ENCODE results near the gene EEF1E1. TPM values are rescaled to one million over a fixed set of nuclear protein-coding genes. Genes with fewer than 3 reads are reported as not detected.
"Not testable (repeated sequence)": the region's sequence is repeated elsewhere in the genome, so short reads cannot be mapped to it uniquely, and the experiment has no call there.

EEF1E1 gene
- total and polyA plus RNA-seq, 2 of the 8 experiments (the other 6 are each of a cell fraction or from before 2014, with no cell fraction given), result 96.8 to 112 TPM

DNA sequence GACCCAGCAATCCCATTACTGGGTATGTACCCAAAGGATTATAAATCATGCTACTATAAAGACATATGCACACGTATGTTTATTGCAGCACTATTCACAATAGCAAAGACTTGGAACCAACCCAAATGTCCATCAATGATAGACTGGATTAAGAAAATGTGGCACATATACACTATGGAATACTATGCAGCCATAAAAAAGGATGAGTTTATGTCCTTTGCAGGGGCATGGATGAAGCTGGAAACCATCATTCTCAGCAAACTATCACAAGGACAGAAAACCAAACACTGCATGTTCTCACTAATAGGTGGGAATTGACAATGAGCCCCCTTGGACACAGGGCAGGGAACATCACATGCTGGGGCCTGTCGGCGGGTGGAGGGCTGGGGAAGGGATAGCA lies 68.2 kb downstream of the EEF1E1 start:
- H3K79me1 ChIP-seq (ENCODE audit: low read depth, low read length); H3K4me1 ChIP-seq (replicated peaks in 1 of 4; ENCODE audit: control insufficient read depth in 3 of 4, insufficient read depth in 4 of 4, low read length in 3 of 4); H3K27ac ChIP-seq (ENCODE audit: low read depth, low read length); H2AK5ac ChIP-seq (ENCODE audit: low read depth, low read length); H4K8ac ChIP-seq (ENCODE audit: extremely low read depth, insufficient read depth, low read length); DNase-seq (ENCODE audit: low read depth in 1 of 2, low spot score in 2 of 2); H3K4me3 ChIP-seq (ENCODE audit: extremely low read depth in 1 of 4, insufficient read depth in 2 of 4, low read depth in 3 of 4, low read length in 4 of 4); H2BK12ac ChIP-seq (ENCODE audit: low read depth, low read length); H3K23ac ChIP-seq (ENCODE audit: insufficient read length); H3K23me2 ChIP-seq (ENCODE audit: low read depth, low read length); H2BK5ac ChIP-seq (ENCODE audit: low read depth, low read length); H2AFZ ChIP-seq (ENCODE audit: low read length); H3K36me3 ChIP-seq (ENCODE audit: control insufficient read depth in 2 of 4, insufficient read depth in 4 of 4, low read length in 3 of 4); H3K4me2 ChIP-seq (ENCODE audit: insufficient read depth in 1 of 2, low read depth in 2 of 2, low read length in 2 of 2); H3K4ac ChIP-seq (replicated peaks; ENCODE audit: insufficient read length, low read depth, low read length); H4K91ac ChIP-seq (replicated peaks; ENCODE audit: insufficient read length, low read length); H4K20me1 ChIP-seq (replicated peaks in 1 of 2; ENCODE audit: control insufficient read depth in 1 of 2, insufficient read depth in 2 of 2, low read length in 2 of 2); FAIRE-seq; H2BK15ac ChIP-seq (ENCODE audit: low read length); POLR2A ChIA-PET (ENCODE audit: partially characterized antibody); H3K9ac ChIP-seq (replicated peaks in 1 of 4; ENCODE audit: extremely low read depth in 1 of 4, low read depth in 3 of 4, low read length in 3 of 4); H2BK20ac ChIP-seq (ENCODE audit: low read length); H3K14ac ChIP-seq (ENCODE audit: insufficient read length); H3K9me3 ChIP-seq (ENCODE audit: insufficient read depth in 2 of 2, low read depth in 1 of 2, low read length in 1 of 2); H4K5ac ChIP-seq (ENCODE audit: insufficient read length, low read depth, low read length); CTCF ChIA-PET (ENCODE audit: partially characterized antibody); H3K18ac ChIP-seq (ENCODE audit: extremely low read depth, low read length); H3K56ac ChIP-seq (replicated peaks; ENCODE audit: insufficient read length, low read depth, low read length); H2BK120ac ChIP-seq (replicated peaks; ENCODE audit: low read depth, low read length); H3K27me3 ChIP-seq (replicated peaks in 1 of 4; ENCODE audit: control insufficient read depth in 3 of 4, extremely low read depth in 1 of 4, insufficient read depth in 3 of 4, low read length in 3 of 4): not testable (repeated sequence)
- peaks cover 0 to 45% of the 10 kb centered on the region in 2 experiments; a peak in 2 of 4 replicates for H3K79me2 ChIP-seq (ENCODE audit: control insufficient read depth in 1 of 2, insufficient read depth in 2 of 2, low read length in 2 of 2)
- 82% methylated on average over 3 of the region's 3 CpGs; no CpG with 5 or more reads in 1 of the 2 experiments for WGBS, 2 experiments (ENCODE audit: extremely low coverage in 1 of 2, insufficient coverage in 1 of 2, insufficient read length in 1 of 2, insufficient replicate concordance in 2 of 2, low coverage in 1 of 2, low lambda C conversion rate in 2 of 2, missing lambda C conversion rate in 1 of 2)
